ENCODE measurements around the gene PDGFRB. TPM values are rescaled to one million over a fixed set of nuclear protein-coding genes. Genes with fewer than 3 reads are reported as not detected.
A peak's percentile ranks its signal among the peaks of the same experiment; 100 is the strongest.

The PDGFRB gene
- total RNA-seq, 1 experiment from 2014 or later: 0.66 TPM

DNA sequence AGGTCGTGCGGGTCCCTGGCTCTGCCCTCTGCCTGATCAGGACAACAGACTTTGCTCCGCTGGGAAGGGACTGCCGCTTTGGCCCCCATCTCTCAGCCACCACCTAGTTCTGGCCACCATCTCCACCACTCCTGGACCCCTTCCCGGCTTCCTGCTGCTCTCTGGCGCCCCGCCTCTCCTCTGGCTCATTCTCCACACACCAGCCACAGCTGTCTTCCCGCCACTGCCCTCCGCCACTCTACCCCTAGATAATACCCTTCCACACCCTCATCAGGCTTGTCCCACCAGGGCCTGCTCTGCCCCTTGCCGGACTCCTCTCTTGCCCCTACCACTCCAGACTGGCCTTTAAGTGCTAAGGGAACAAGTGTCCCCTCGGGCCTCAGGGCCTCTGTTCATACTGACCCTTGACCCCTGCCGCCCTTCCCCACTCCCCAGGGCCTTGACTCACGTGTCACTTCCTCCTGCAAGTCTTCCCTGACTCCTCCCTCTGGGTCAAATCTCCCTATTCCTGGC lies 8.0 kb upstream of the PDGFRB start:
- TF ChIP-seq EZH2 (IDR thresholded peaks at IDR 0.05; ENCODE audit: low read length, unreplicated experiment) (no peak), EZH2phosphoT487 (IDR thresholded peaks at IDR 0.05; ENCODE audit: borderline replicate concordance, low read length) (no peak)
- TF ChIP-seq, protein P1, sequence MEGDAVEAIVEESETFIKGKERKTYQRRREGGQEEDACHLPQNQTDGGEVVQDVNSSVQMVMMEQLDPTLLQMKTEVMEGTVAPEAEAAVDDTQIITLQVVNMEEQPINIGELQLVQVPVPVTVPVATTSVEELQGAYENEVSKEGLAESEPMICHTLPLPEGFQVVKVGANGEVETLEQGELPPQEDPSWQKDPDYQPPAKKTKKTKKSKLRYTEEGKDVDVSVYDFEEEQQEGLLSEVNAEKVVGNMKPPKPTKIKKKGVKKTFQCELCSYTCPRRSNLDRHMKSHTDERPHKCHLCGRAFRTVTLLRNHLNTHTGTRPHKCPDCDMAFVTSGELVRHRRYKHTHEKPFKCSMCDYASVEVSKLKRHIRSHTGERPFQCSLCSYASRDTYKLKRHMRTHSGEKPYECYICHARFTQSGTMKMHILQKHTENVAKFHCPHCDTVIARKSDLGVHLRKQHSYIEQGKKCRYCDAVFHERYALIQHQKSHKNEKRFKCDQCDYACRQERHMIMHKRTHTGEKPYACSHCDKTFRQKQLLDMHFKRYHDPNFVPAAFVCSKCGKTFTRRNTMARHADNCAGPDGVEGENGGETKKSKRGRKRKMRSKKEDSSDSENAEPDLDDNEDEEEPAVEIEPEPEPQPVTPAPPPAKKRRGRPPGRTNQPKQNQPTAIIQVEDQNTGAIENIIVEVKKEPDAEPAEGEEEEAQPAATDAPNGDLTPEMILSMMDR (conservative IDR thresholded peaks at IDR 0.05; ENCODE audit: low read depth, low read length): no peak
- H3K9me3 ChIP-seq (ENCODE audit: low read length): no peaks in the 10 kb centered on the region
- H3K27me3 ChIP-seq (ENCODE audit: low read length): no peaks in the 10 kb centered on the region
- no peak overlapping the region for H3K4me2 ChIP-seq (ENCODE audit: low read length)
- no peak overlapping the region for H3K27ac ChIP-seq (ENCODE audit: low read length)
- no peaks in the 10 kb centered on the region for H3K79me2 ChIP-seq (ENCODE audit: low read length)
- no peak overlapping the region for H3K9ac ChIP-seq (ENCODE audit: low read length)
- H3K4me1 ChIP-seq (ENCODE audit: insufficient read depth, low read length): peaks cover 5% of the 10 kb centered on the region; the same call in 1 of the 2 replicates
- ATAC-seq (no peak), DNase-seq (no peak)
- BruUV-seq (replicated peaks): no TSS peak
- H2AFZ ChIP-seq (ENCODE audit: low read length): no peak overlapping the region
- ChIA-PET CTCF (interaction anchor here (0.6 to 1.9 kb wide), 2 partner anchors 36 to 187 kb away, joined by 3 to 10 read pairs; no protein-coding TSS in a partner anchor), POLR2A (ENCODE audit: unreplicated experiment) (no interaction called here)
- H4K20me1 ChIP-seq (ENCODE audit: low read length): no peaks in the 10 kb centered on the region
- intact Hi-C loops (cut with micrococcal nuclease): no loop called here
- no peaks in the 10 kb centered on the region for H3K9me2 ChIP-seq (replicated peaks; ENCODE audit: low read length)
- no peaks in the 10 kb centered on the region for H3F3A ChIP-seq (ENCODE audit: low read length, unreplicated experiment)
- H3K36me3 ChIP-seq (ENCODE audit: low read depth, low read length): no peaks in the 10 kb centered on the region
- H3K4me3 ChIP-seq (ENCODE audit: low read length): no peak overlapping the region

- no TSS peak for BruUV-seq (replicated peaks)
- intact Hi-C loops (cut with micrococcal nuclease): no loop called here
- Histone ChIP-seq H3K4me3 (ENCODE audit: low read length) (no peak overlapping the region), H3K4me2 (ENCODE audit: low read length) (no peak overlapping the region), H3K79me2 (ENCODE audit: low read length) (no peaks in the 10 kb centered on the region), H4K20me1 (ENCODE audit: low read length) (no peaks in the 10 kb centered on the region), H3K9ac (ENCODE audit: low read length) (no peak overlapping the region), H3K4me1 (ENCODE audit: insufficient read depth, low read length) (peaks cover 5% of the 10 kb centered on the region; the same call in 1 of the 2 replicates), H3K9me2 (replicated peaks; ENCODE audit: low read length) (no peaks in the 10 kb centered on the region), H3K36me3 (ENCODE audit: low read depth, low read length) (no peaks in the 10 kb centered on the region), H3K27me3 (ENCODE audit: low read length) (no peaks in the 10 kb centered on the region), H2AFZ (ENCODE audit: low read length) (no peak overlapping the region), H3K27ac (ENCODE audit: low read length) (no peak overlapping the region), H3K9me3 (ENCODE audit: low read length) (no peaks in the 10 kb centered on the region), H3F3A (ENCODE audit: low read length, unreplicated experiment) (no peaks in the 10 kb centered on the region)
- DNase-seq (no peak), ATAC-seq (no peak)
- no peak for TF ChIP-seq EZH2 (IDR thresholded peaks at IDR 0.05; ENCODE audit: low read length, unreplicated experiment)
- TF ChIP-seq, protein P1 (conservative IDR thresholded peaks at IDR 0.05; ENCODE audit: low read depth, low read length): no peak
- TF ChIP-seq EZH2phosphoT487 (IDR thresholded peaks at IDR 0.05; ENCODE audit: borderline replicate concordance, low read length): no peak
- ChIA-PET CTCF (interaction anchor here (0.6 to 1.9 kb wide), 2 partner anchors 36 to 188 kb away, joined by 3 to 10 read pairs; no protein-coding TSS in a partner anchor), POLR2A (ENCODE audit: unreplicated experiment) (no interaction called here)
Measured at GRCh38 chr5:150163035-150163434, 7.4 kb upstream of the PDGFRB start.

GRCh38 chr5:150162142-150162513 lies 6.5 kb upstream of the PDGFRB start:
- no TSS peak for BruUV-seq (replicated peaks)
- ATAC-seq (peak; percentile 4), DNase-seq (no peak)
- H3K36me3 ChIP-seq (ENCODE audit: low read depth, low read length): no peaks in the 10 kb centered on the region
- H3K4me3 ChIP-seq (ENCODE audit: low read length): no peak overlapping the region
- H3K4me2 ChIP-seq (ENCODE audit: low read length): no peak overlapping the region
- H3K27ac ChIP-seq (ENCODE audit: low read length): no peak overlapping the region
- intact Hi-C loops (cut with micrococcal nuclease): no loop called here
- CTCF ChIA-PET: interaction anchor here (0.7 to 1.9 kb wide), 4 partner anchors 13 to 189 kb away, joined by 3 to 10 read pairs (median 5); no protein-coding TSS in a partner anchor
- POLR2A ChIA-PET (ENCODE audit: unreplicated experiment): no interaction called here
- no peaks in the 10 kb centered on the region for H4K20me1 ChIP-seq (ENCODE audit: low read length)
- H2AFZ ChIP-seq (ENCODE audit: low read length): no peak overlapping the region
- H3K79me2 ChIP-seq (ENCODE audit: low read length): no peaks in the 10 kb centered on the region
- H3K9me3 ChIP-seq (ENCODE audit: low read length): no peaks in the 10 kb centered on the region
- no peaks in the 10 kb centered on the region for H3F3A ChIP-seq (ENCODE audit: low read length, unreplicated experiment)
- H3K4me1 ChIP-seq (ENCODE audit: insufficient read depth, low read length): peaks cover 5% of the 10 kb centered on the region; the same call in 1 of the 2 replicates
- TF ChIP-seq, protein P1 (conservative IDR thresholded peaks at IDR 0.05; ENCODE audit: low read depth, low read length): no peak
- TF ChIP-seq EZH2 (IDR thresholded peaks at IDR 0.05; ENCODE audit: low read length, unreplicated experiment) (no peak), EZH2phosphoT487 (IDR thresholded peaks at IDR 0.05; ENCODE audit: borderline replicate concordance, low read length) (no peak)
- H3K27me3 ChIP-seq (ENCODE audit: low read length): no peaks in the 10 kb centered on the region
- no peak overlapping the region for H3K9ac ChIP-seq (ENCODE audit: low read length)
- no peaks in the 10 kb centered on the region for H3K9me2 ChIP-seq (replicated peaks; ENCODE audit: low read length)
